Subcutaneous abdominal adipose tissue (tissue), 5 donors: ENCODE data around the gene GRM8.

Experiments
- H3K27ac ChIP-seq: one replicate; pipeline ENCODE4 v1.7.0; 2013; ENCODE audit warnings: low read depth, mild to moderate bottlenecking, inconsistent platforms, low read length, moderate library complexity
- H3K27me3 ChIP-seq, 5 donors: one replicate each; pipeline ENCODE4 v1.7.0; 2013; ENCODE audit warnings: low read length in 5 of 5, inconsistent platforms in 1 of 5; ENCODE audit not compliant: control insufficient read depth in 5 of 5, insufficient read depth in 4 of 5
- H3K36me3 ChIP-seq, 5 donors: one replicate each; pipeline ENCODE4 v1.7.0; 2013; ENCODE audit warnings: low read length in 5 of 5; ENCODE audit not compliant: control insufficient read depth in 5 of 5, insufficient read depth in 5 of 5
- H3K4me1 ChIP-seq, 5 donors: one replicate each; pipeline ENCODE4 v1.7.0; 2013; ENCODE audit warnings: low read length in 5 of 5, mild to moderate bottlenecking in 3 of 5, moderate library complexity in 1 of 5; ENCODE audit not compliant: control insufficient read depth in 5 of 5, insufficient read depth in 5 of 5
- H3K4me3 ChIP-seq, 5 donors: one replicate each; pipeline ENCODE4 v1.7.0; 2013; ENCODE audit warnings: low read length in 5 of 5, low read depth in 1 of 5
- H3K9ac ChIP-seq, 5 donors: one replicate each; pipeline ENCODE4 v1.7.0; 2013; ENCODE audit warnings: low read length in 5 of 5, mild to moderate bottlenecking in 4 of 5, moderate library complexity in 3 of 5
- H3K9me3 ChIP-seq, 5 donors: one replicate each; pipeline ENCODE4 v1.7.0; 2013; ENCODE audit warnings: low read length in 5 of 5; ENCODE audit not compliant: control insufficient read depth in 5 of 5
- donor health status: healthy.
- donor health status: healthy.
- donor health status: healthy.
- donor health status: healthy.
- donor health status: healthy.

The GRM8 gene

GRCh38 chr7:127254163-127254684 is 1.5 kb upstream of the GRM8 start:
- Histone ChIP-seq H3K27ac (no peak overlapping the region), H3K27me3 (peaks cover 24 to 62% (median 34%) of the 10 kb centered on the region in 5 donors), H3K9ac (no peak overlapping the region), H3K4me3 (peak overlapping the region in 4 of 5 donors; percentile 79 to 90 (median 85)), H3K36me3 (no peaks in the 10 kb centered on the region), H3K9me3 (no peaks in the 10 kb centered on the region), H3K4me1 (peaks cover 3 to 35% (median 21%) of the 10 kb centered on the region in 5 donors)

- Histone ChIP-seq H3K4me3 (peak overlapping the region; percentile 42 to 90 (median 84)), H3K9ac (peak overlapping the region in 4 of 5 donors; percentile 45 to 58 (median 56)), H3K4me1 (peaks cover 3 to 35% (median 21%) of the 10 kb centered on the region in 5 donors), H3K27ac (no peak overlapping the region), H3K27me3 (peaks cover 30 to 69% (median 37%) of the 10 kb centered on the region in 5 donors), H3K9me3 (no peaks in the 10 kb centered on the region), H3K36me3 (no peaks in the 10 kb centered on the region)
Observed at GRCh38 chr7:127253281-127254162, 781 bp upstream of the GRM8 start.

- Histone ChIP-seq H3K9me3 (no peaks in the 10 kb centered on the region), H3K9ac (peak overlapping the region in 3 of 5 donors; percentile 30 to 54 (median 37)), H3K36me3 (no peaks in the 10 kb centered on the region), H3K4me1 (peaks cover 3 to 35% (median 21%) of the 10 kb centered on the region in 5 donors), H3K27me3 (peaks cover 30 to 72% (median 38%) of the 10 kb centered on the region in 5 donors), H3K27ac (no peak overlapping the region), H3K4me3 (peak overlapping the region; percentile 60 to 90 (median 84))
Observed at GRCh38 chr7:127252377-127252713, 396 bp downstream of the GRM8 start.

- no peaks in the 10 kb centered on the region for H3K9me3 ChIP-seq
- no peak overlapping the region for H3K27ac ChIP-seq
Observed at GRCh38 chr7:127251465-127252376, 1.0 kb downstream of the GRM8 start.

GRCh38 chr7:127251036-127251464 is 1.7 kb downstream of the GRM8 start:
- H3K4me1 ChIP-seq: peaks cover 3 to 35% (median 21%) of the 10 kb centered on the region in 5 donors
- peaks cover 30 to 62% (median 38%) of the 10 kb centered on the region in 5 donors for H3K27me3 ChIP-seq
- no peaks in the 10 kb centered on the region for H3K36me3 ChIP-seq
- no peak overlapping the region for H3K9ac ChIP-seq
- no peak overlapping the region for H3K27ac ChIP-seq
- H3K9me3 ChIP-seq: no peaks in the 10 kb centered on the region
- H3K4me3 ChIP-seq: peak overlapping the region in 1 of 5 donors; percentile 84

More at GRCh38 chr7:127251465-127252376, 1.0 kb downstream of the GRM8 start:
- Histone ChIP-seq H3K4me1 (peaks cover 3 to 35% (median 21%) of the 10 kb centered on the region in 5 donors), H3K9ac (peak overlapping the region in 2 of 5 donors; percentile 37 to 54), H3K4me3 (peak overlapping the region; percentile 60 to 90 (median 84)), H3K36me3 (no peaks in the 10 kb centered on the region), H3K27me3 (peaks cover 30 to 69% (median 38%) of the 10 kb centered on the region in 5 donors)

GRCh38 chr7:127250312-127251035 is 2.3 kb downstream of the GRM8 start:
- H3K9ac ChIP-seq: no peak overlapping the region
- H3K4me3 ChIP-seq: no peak overlapping the region

GRCh38 chr7:127245607-127246006 is 7.1 kb downstream of the GRM8 start:
- no peaks in the 10 kb centered on the region for H3K9me3 ChIP-seq
- H3K36me3 ChIP-seq: no peaks in the 10 kb centered on the region
- H3K4me1 ChIP-seq: peaks cover 0 to under 1% (median 0%) of the 10 kb centered on the region in 5 donors
- no peak overlapping the region for H3K4me3 ChIP-seq
- no peak overlapping the region for H3K27ac ChIP-seq
- peaks cover 13 to 36% (median 27%) of the 10 kb centered on the region in 5 donors for H3K27me3 ChIP-seq
- no peak overlapping the region for H3K9ac ChIP-seq

More at GRCh38 chr7:127250312-127251035, 2.3 kb downstream of the GRM8 start:
- peaks cover 27 to 61% (median 38%) of the 10 kb centered on the region in 5 donors for H3K27me3 ChIP-seq
- no peaks in the 10 kb centered on the region for H3K9me3 ChIP-seq
- peaks cover 1 to 35% (median 21%) of the 10 kb centered on the region in 5 donors for H3K4me1 ChIP-seq
- no peak overlapping the region for H3K27ac ChIP-seq
- H3K36me3 ChIP-seq: no peaks in the 10 kb centered on the region

GRCh38 chr7:127245002-127245401 is 7.7 kb downstream of the GRM8 start:
- H3K27me3 ChIP-seq: peaks cover 9 to 29% (median 23%) of the 10 kb centered on the region in 5 donors
- no peaks in the 10 kb centered on the region for H3K4me1 ChIP-seq
- no peaks in the 10 kb centered on the region for H3K36me3 ChIP-seq
- H3K27ac ChIP-seq: no peak overlapping the region
- no peak overlapping the region for H3K4me3 ChIP-seq
- H3K9me3 ChIP-seq: no peaks in the 10 kb centered on the region
- no peak overlapping the region for H3K9ac ChIP-seq

GRCh38 chr7:127239814-127240213 is 12.9 kb downstream of the GRM8 start:
- Histone ChIP-seq H3K27me3 (peaks cover 0 to 6% (median 0%) of the 10 kb centered on the region in 5 donors), H3K4me1 (no peaks in the 10 kb centered on the region), H3K9ac (no peak overlapping the region), H3K4me3 (no peak overlapping the region), H3K27ac (no peak overlapping the region), H3K9me3 (no peaks in the 10 kb centered on the region), H3K36me3 (no peaks in the 10 kb centered on the region)
